Keratinocyte (primary cell): Measurements from ENCODE around the gene RAB3A. TPM values are rescaled to one million over a fixed set of nuclear protein-coding genes. Genes with fewer than 3 reads are reported as not detected.

ENCODE experiments used
- DNase-seq: peaks from one replicate; pipeline ENCODE4 v3.0.0-alpha.2; 2011; ENCODE audit warnings: low read depth, missing footprints, low spot score
- FAIRE-seq: peaks from 2 replicates; lab custom pipeline; 2011; peaks lifted over from hg19 to GRCh38; lab: Jason Lieb, UNC
- H2AFZ ChIP-seq: 2 replicates; pipeline ENCODE4 v1.6.0; 2012; ENCODE audit warnings: low read length, control low read depth, inconsistent platforms; ENCODE audit not compliant: control insufficient read depth
- H3K27ac ChIP-seq: 2 replicates; pipeline ENCODE4 v1.5.1; 2011; ENCODE audit warnings: low read length; ENCODE audit not compliant: control insufficient read depth, insufficient read depth
- H3K27me3 ChIP-seq: 3 replicates; pipeline ENCODE4 v1.6.0; 2011; ENCODE audit warnings: low read length; ENCODE audit not compliant: control insufficient read depth, insufficient read depth; ENCODE audit errors: extremely low read depth
- H3K36me3 ChIP-seq, 2 experiments: 2 replicates in 1 of 2; 3 replicates in 1 of 2; pipeline ENCODE4 v1.5.1; 2011; ENCODE audit warnings: low read length in 2 of 2, mild to moderate bottlenecking in 1 of 2; ENCODE audit not compliant: control insufficient read depth in 2 of 2, insufficient read depth in 2 of 2; ENCODE audit errors: extremely low read depth in 1 of 2
- H3K4me1 ChIP-seq: 3 replicates; pipeline ENCODE4 v1.5.1; 2011; ENCODE audit warnings: low read length; ENCODE audit not compliant: control insufficient read depth, insufficient read depth; ENCODE audit errors: extremely low read depth
- H3K4me2 ChIP-seq: 3 replicates; pipeline ENCODE4 v1.6.0; 2011; ENCODE audit warnings: low read depth, low read length; ENCODE audit not compliant: control insufficient read depth, insufficient read depth; ENCODE audit errors: extremely low read depth
- H3K4me3 ChIP-seq, 3 experiments: fragments of 200-600 bp in 1 of 3; sonication (generic) in 1 of 3; 2 replicates in 2 of 3; 3 replicates in 1 of 3; pipeline ENCODE4 v1.5.1; 2011 to 2016; ENCODE audit warnings: low read length in 3 of 3, mild to moderate bottlenecking in 3 of 3, control low read depth in 2 of 3, inconsistent platforms in 1 of 3, low read depth in 1 of 3, mixed read lengths in 1 of 3, mixed run types in 1 of 3, moderate library complexity in 1 of 3; ENCODE audit not compliant: control insufficient read depth in 2 of 3, insufficient read depth in 2 of 3; ENCODE audit errors: extremely low read depth in 1 of 3
- H3K79me2 ChIP-seq: 2 replicates; pipeline ENCODE4 v1.6.0; 2012; ENCODE audit warnings: low read length; ENCODE audit not compliant: control insufficient read depth, insufficient read depth
- H3K9ac ChIP-seq: 3 replicates; pipeline ENCODE4 v1.6.0; 2011; ENCODE audit warnings: low read length; ENCODE audit not compliant: control insufficient read depth, insufficient read depth; ENCODE audit errors: extremely low read depth
- H3K9me1 ChIP-seq: 3 replicates; pipeline ENCODE4 v1.6.0; 2011; ENCODE audit warnings: low read length; ENCODE audit not compliant: control insufficient read depth, insufficient read depth; ENCODE audit errors: extremely low read depth
- H3K9me3 ChIP-seq: 2 replicates; pipeline ENCODE4 v1.5.1; 2012; ENCODE audit warnings: low read depth, low read length; ENCODE audit not compliant: control insufficient read depth
- H4K20me1 ChIP-seq: 3 replicates; pipeline ENCODE4 v1.6.0; 2011; ENCODE audit warnings: low read length; ENCODE audit not compliant: control insufficient read depth, insufficient read depth; ENCODE audit errors: extremely low read depth
- EZH2 ChIP-seq: IDR thresholded peaks from one replicate; pipeline ENCODE4 v1.6.1; 2012; ENCODE audit warnings: inconsistent platforms, mild to moderate bottlenecking, low read length, moderate library complexity
- dilution Hi-C: fragments of 300-500 bp; cut with MboI; formaldehyde crosslinking; loops from one replicate; pipeline ENCODE4 v1.7.0; 2020; ENCODE audit warnings: low sequenced_read_pairs; ENCODE audit not compliant: extremely low pct_ligation_motif_present
- polyA plus RNA-seq, 5 experiments: library from polyadenylated mRNA; depleted of rRNA in 3 of 5; stranded (reverse) in 3 of 5; stranded (forward) in 1 of 5; unstranded in 1 of 5; fragments of >200 nt; gene quantifications; 1 replicate in 1 of 5; 2 replicates in 3 of 5; 3 replicates in 1 of 5; pipeline versions ENCODE4 v1.2.1 to v1.2.3, GENCODE V29; 2011 to 2012; ENCODE audit warnings: missing spikeins in 2 of 5, low read depth in 1 of 5, low replicate concordance in 1 of 5
- TF ChIP-seq, protein P1 (sequence below), 3 experiments: IDR thresholded peaks in 1 of 3; conservative IDR thresholded peaks in 1 of 3; optimal IDR thresholded peaks in 1 of 3; 2 replicates in 2 of 3; 3 replicates in 1 of 3; pipeline versions ENCODE3 to v1.5.1; 2011; ENCODE audit warnings: low read length in 3 of 3, mild to moderate bottlenecking in 3 of 3, moderate library complexity in 2 of 3, control low read depth in 1 of 3, inconsistent platforms in 1 of 3; ENCODE audit not compliant: insufficient read depth in 2 of 3; ENCODE audit errors: extremely low read depth in 1 of 3

RAB3A gene
- polyA plus RNA-seq, 1 donor (not counting 4 experiments of a cell fraction or from before 2014, with no cell fraction given): 0.56 TPM

DNA sequence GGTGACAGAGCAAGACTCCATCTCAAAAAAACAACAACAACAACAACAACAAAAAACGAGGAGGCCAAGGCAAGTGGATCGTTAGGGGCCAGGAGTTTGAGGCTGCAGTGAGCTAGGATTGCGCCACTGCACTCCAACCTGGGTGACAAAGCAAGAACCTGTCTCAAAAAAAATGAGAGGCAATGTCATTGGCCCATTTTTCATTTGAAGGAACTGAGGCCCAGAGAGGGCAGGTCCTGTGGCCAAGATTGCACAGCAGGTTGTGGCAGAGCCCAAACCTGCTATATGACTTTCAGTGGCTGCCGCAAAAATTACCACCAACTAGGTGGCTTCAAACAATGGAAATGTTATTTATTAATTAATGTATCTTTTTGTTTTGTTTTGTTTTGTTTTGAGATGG lies 45.4 kb downstream of the RAB3A start:
- dilution Hi-C loops: no loop called here
- H4K20me1 ChIP-seq: no peaks in the 10 kb centered on the region

DNA sequence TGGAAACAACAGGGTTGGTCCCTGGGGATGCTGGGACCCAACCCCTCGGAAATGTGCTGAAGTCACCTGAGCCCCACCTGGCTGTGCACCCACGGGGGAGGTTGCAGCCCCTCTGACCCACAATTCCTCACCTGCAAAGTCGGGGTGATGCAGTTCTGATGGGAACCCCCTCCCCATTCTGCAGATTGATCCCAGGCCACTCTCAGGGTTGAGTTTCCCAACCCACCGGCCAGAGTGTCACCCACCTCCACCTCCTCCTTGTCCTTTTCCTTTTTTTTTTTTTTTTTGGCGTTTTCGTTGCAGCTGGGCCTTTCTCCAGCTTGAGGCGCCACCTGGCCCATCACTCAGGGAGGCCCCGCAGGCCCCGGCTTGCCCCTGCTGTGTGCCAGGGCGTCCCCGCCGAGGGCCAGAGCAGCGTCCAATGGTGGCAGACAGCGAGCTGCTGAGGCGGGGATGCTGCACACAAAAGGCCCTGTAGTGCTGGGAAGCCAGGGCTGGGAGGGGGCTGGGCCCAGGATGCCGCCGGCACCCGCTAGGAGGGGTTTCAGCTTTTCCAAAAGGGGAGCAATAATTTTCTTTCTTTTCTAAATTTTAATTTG lies 46.3 kb downstream of the RAB3A start:
- H3K4me1 ChIP-seq: peaks cover 34% of the 10 kb centered on the region
- H3K9me3 ChIP-seq: no peaks in the 10 kb centered on the region
- no peak for DNase-seq
- H3K4me3 ChIP-seq: peak overlapping the region in 2 of 3 experiments; percentile 4 to 18
- peak overlapping the region; percentile 20 for H3K9ac ChIP-seq
- TF ChIP-seq, protein P1, sequence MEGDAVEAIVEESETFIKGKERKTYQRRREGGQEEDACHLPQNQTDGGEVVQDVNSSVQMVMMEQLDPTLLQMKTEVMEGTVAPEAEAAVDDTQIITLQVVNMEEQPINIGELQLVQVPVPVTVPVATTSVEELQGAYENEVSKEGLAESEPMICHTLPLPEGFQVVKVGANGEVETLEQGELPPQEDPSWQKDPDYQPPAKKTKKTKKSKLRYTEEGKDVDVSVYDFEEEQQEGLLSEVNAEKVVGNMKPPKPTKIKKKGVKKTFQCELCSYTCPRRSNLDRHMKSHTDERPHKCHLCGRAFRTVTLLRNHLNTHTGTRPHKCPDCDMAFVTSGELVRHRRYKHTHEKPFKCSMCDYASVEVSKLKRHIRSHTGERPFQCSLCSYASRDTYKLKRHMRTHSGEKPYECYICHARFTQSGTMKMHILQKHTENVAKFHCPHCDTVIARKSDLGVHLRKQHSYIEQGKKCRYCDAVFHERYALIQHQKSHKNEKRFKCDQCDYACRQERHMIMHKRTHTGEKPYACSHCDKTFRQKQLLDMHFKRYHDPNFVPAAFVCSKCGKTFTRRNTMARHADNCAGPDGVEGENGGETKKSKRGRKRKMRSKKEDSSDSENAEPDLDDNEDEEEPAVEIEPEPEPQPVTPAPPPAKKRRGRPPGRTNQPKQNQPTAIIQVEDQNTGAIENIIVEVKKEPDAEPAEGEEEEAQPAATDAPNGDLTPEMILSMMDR (optimal IDR thresholded peaks at IDR 0.05 in 1 of 3, IDR thresholded peaks at IDR 0.05 in 1 of 3, conservative IDR thresholded peaks at IDR 0.05 in 1 of 3; ENCODE audit: extremely low read depth in 1 of 3, insufficient read depth in 2 of 3, low read length in 3 of 3): no peak
- TF ChIP-seq EZH2: no peak
- FAIRE-seq: no peak
- H3K79me2 ChIP-seq: peaks cover 17% of the 10 kb centered on the region
- no peak overlapping the region for H2AFZ ChIP-seq
- H3K9me1 ChIP-seq: no peaks in the 10 kb centered on the region
- H4K20me1 ChIP-seq: no peaks in the 10 kb centered on the region
- peak overlapping the region; percentile 53 for H3K27ac ChIP-seq
- dilution Hi-C loops: no loop called here
- peaks cover 8 to 11% of the 10 kb centered on the region in 2 experiments for H3K36me3 ChIP-seq
- H3K4me2 ChIP-seq: peak overlapping the region; percentile 66
- no peaks in the 10 kb centered on the region for H3K27me3 ChIP-seq

More for the DNA sequence above, 45.4 kb downstream of the RAB3A start:
- no peak overlapping the region for H3K4me2 ChIP-seq
- TF ChIP-seq, protein P1 (optimal IDR thresholded peaks at IDR 0.05 in 1 of 3, IDR thresholded peaks at IDR 0.05 in 1 of 3, conservative IDR thresholded peaks at IDR 0.05 in 1 of 3; ENCODE audit: extremely low read depth in 1 of 3, insufficient read depth in 2 of 3, low read length in 3 of 3): no peak
- TF ChIP-seq EZH2: no peak
- H3K9me3 ChIP-seq: no peaks in the 10 kb centered on the region
- no peaks in the 10 kb centered on the region for H3K9me1 ChIP-seq
- peaks cover 34% of the 10 kb centered on the region for H3K4me1 ChIP-seq
- no peak overlapping the region for H3K27ac ChIP-seq
- no peaks in the 10 kb centered on the region for H3K27me3 ChIP-seq
- FAIRE-seq (no peak), DNase-seq (no peak)
- H3K4me3 ChIP-seq: no peak overlapping the region
- no peak overlapping the region for H3K9ac ChIP-seq
- H2AFZ ChIP-seq: no peak overlapping the region
- peaks cover 15% of the 10 kb centered on the region for H3K79me2 ChIP-seq
- H3K36me3 ChIP-seq: peaks cover 13 to 17% of the 10 kb centered on the region in 2 experiments
